ENCODE measurements around the gene SPAG16. TPM values are rescaled to one million over a fixed set of nuclear protein-coding genes. Genes with fewer than 3 reads are reported as not detected.
"Not testable (repeated sequence)": the region's sequence is repeated elsewhere in the genome, so short reads cannot be mapped to it uniquely, and the experiment has no call there.

Gene SPAG16
- total RNA-seq, 1 experiment from 2014 or later, result 28.2 TPM

GRCh38 chr2:213252206-213252605, 32.1 kb upstream of the SPAG16 start:
- peak in 1 of 2 experiments; percentile 54 for DNase-seq
- peaks cover 11% of the 10 kb centered on the region for H3K4me1 ChIP-seq
- no peaks in the 10 kb centered on the region for H3K27me3 ChIP-seq
- no peaks in the 10 kb centered on the region for H3K9me3 ChIP-seq (replicated peaks)
- H3K27ac ChIP-seq, result peak overlapping the region; percentile 64
- H3K4me3 ChIP-seq, result peak overlapping the region; percentile 46
- no peaks in the 10 kb centered on the region for H3K36me3 ChIP-seq

GRCh38 chr2:213253162-213253561, 31.1 kb upstream of the SPAG16 start:
- H3K9me3 ChIP-seq (replicated peaks), result no peaks in the 10 kb centered on the region
- peaks cover 11% of the 10 kb centered on the region for H3K4me1 ChIP-seq
- H3K27me3 ChIP-seq, result no peaks in the 10 kb centered on the region
- no peaks in the 10 kb centered on the region for H3K36me3 ChIP-seq
- no peak overlapping the region for H3K27ac ChIP-seq
- DNase-seq, result no peak
- H3K4me3 ChIP-seq, result no peak overlapping the region

GRCh38 chr2:213259266-213259665, 25.0 kb upstream of the SPAG16 start:
- Histone ChIP-seq H3K9me3 (replicated peaks) (no peaks in the 10 kb centered on the region), H3K36me3 (no peaks in the 10 kb centered on the region), H3K4me3 (no peak overlapping the region), H3K27ac (no peak overlapping the region), H3K4me1 (no peaks in the 10 kb centered on the region), H3K27me3 (no peaks in the 10 kb centered on the region)
- DNase-seq, result no peak

GRCh38 chr2:213261237-213261636, 23.0 kb upstream of the SPAG16 start:
- peaks cover 1% of the 10 kb centered on the region; the same call in 1 of the 2 replicates for H3K4me1 ChIP-seq
- H3K4me3 ChIP-seq, result no peak overlapping the region
- H3K9me3 ChIP-seq (replicated peaks), result no peaks in the 10 kb centered on the region
- DNase-seq, result no peak
- no peak overlapping the region for H3K27ac ChIP-seq
- no peaks in the 10 kb centered on the region for H3K27me3 ChIP-seq
- H3K36me3 ChIP-seq, result no peaks in the 10 kb centered on the region

GRCh38 chr2:213261715-213262114, 22.5 kb upstream of the SPAG16 start:
- H3K4me3 ChIP-seq, result no peak overlapping the region
- H3K36me3 ChIP-seq, result no peaks in the 10 kb centered on the region
- no peak overlapping the region for H3K27ac ChIP-seq
- H3K9me3 ChIP-seq (replicated peaks), result no peaks in the 10 kb centered on the region
- DNase-seq, result no peak
- H3K4me1 ChIP-seq, result peaks cover 6% of the 10 kb centered on the region
- no peaks in the 10 kb centered on the region for H3K27me3 ChIP-seq

GRCh38 chr2:213265679-213266078, 18.6 kb upstream of the SPAG16 start:
- Histone ChIP-seq H3K9me3 (replicated peaks) (no peaks in the 10 kb centered on the region), H3K27ac (peak overlapping the region; percentile 54), H3K27me3 (no peaks in the 10 kb centered on the region), H3K4me3 (peak overlapping the region; percentile 48), H3K4me1 (peaks cover 6% of the 10 kb centered on the region), H3K36me3 (no peaks in the 10 kb centered on the region)
- peak; percentile 23 to 41 for DNase-seq

- Histone ChIP-seq H3K36me3 (no peaks in the 10 kb centered on the region), H3K27me3 (no peaks in the 10 kb centered on the region), H3K4me1 (peaks cover 6% of the 10 kb centered on the region), H3K9me3 (replicated peaks) (no peaks in the 10 kb centered on the region), H3K27ac (peak overlapping the region; percentile 54), H3K4me3 (peak overlapping the region; percentile 48; the same call in 1 of the 2 replicates)
- DNase-seq, result peak; percentile 29 to 54
These were observed 17.8 kb upstream of the SPAG16 start for GRCh38 chr2:213266421-213266820.

GRCh38 chr2:213271947-213272346, 12.3 kb upstream of the SPAG16 start:
- Histone ChIP-seq H3K4me1 (no peaks in the 10 kb centered on the region), H3K9me3 (replicated peaks) (no peaks in the 10 kb centered on the region), H3K27me3 (no peaks in the 10 kb centered on the region), H3K4me3 (no peak overlapping the region), H3K36me3 (no peaks in the 10 kb centered on the region), H3K27ac (no peak overlapping the region)
- DNase-seq, result no peak

- Histone ChIP-seq H3K36me3 (no peaks in the 10 kb centered on the region), H3K27ac (no peak overlapping the region), H3K4me3 (no peak overlapping the region), H3K9me3 (replicated peaks) (peaks cover 5% of the 10 kb centered on the region), H3K27me3 (no peaks in the 10 kb centered on the region), H3K4me1 (no peaks in the 10 kb centered on the region)
- DNase-seq, result no peak
These were observed 10.1 kb upstream of the SPAG16 start for GRCh38 chr2:213274143-213274542.

GRCh38 chr2:213275265-213275664, 9.0 kb upstream of the SPAG16 start:
- Histone ChIP-seq H3K27me3 (no peaks in the 10 kb centered on the region), H3K27ac (no peak overlapping the region), H3K9me3 (replicated peaks) (peaks cover 5% of the 10 kb centered on the region), H3K36me3 (no peaks in the 10 kb centered on the region), H3K4me1 (no peaks in the 10 kb centered on the region), H3K4me3 (no peak overlapping the region)
- no peak for DNase-seq

- DNase-seq; H3K27ac ChIP-seq; H3K4me1 ChIP-seq; H3K9me3 ChIP-seq (replicated peaks); H3K36me3 ChIP-seq; H3K4me3 ChIP-seq; H3K27me3 ChIP-seq: not testable (repeated sequence)
These were observed 7.1 kb upstream of the SPAG16 start for GRCh38 chr2:213277134-213277533.

- Histone ChIP-seq H3K4me3 (no peak overlapping the region), H3K36me3 (no peaks in the 10 kb centered on the region), H3K27me3 (no peaks in the 10 kb centered on the region), H3K4me1 (no peaks in the 10 kb centered on the region; the same call in 1 of the 2 replicates), H3K27ac (no peak overlapping the region), H3K9me3 (replicated peaks) (peaks cover 5% of the 10 kb centered on the region)
- DNase-seq, result no peak
These were observed 5.1 kb upstream of the SPAG16 start for GRCh38 chr2:213279116-213279620.

- no peaks in the 10 kb centered on the region for H3K27me3 ChIP-seq
- H3K4me1 ChIP-seq, result no peaks in the 10 kb centered on the region; the same call in 1 of the 2 replicates
- H3K9me3 ChIP-seq (replicated peaks), result peaks cover 5% of the 10 kb centered on the region
- no peaks in the 10 kb centered on the region for H3K36me3 ChIP-seq
- no peak for DNase-seq
- H3K4me3 ChIP-seq, result no peak overlapping the region
- no peak overlapping the region for H3K27ac ChIP-seq
These were observed 4.3 kb upstream of the SPAG16 start for GRCh38 chr2:213279971-213280370.

- Histone ChIP-seq H3K27me3 (no peaks in the 10 kb centered on the region), H3K27ac (no peak overlapping the region), H3K9me3 (replicated peaks) (peaks cover 5% of the 10 kb centered on the region), H3K4me3 (no peak overlapping the region), H3K36me3 (no peaks in the 10 kb centered on the region), H3K4me1 (no peaks in the 10 kb centered on the region; the same call in 1 of the 2 replicates)
- no peak for DNase-seq
These were observed 3.1 kb upstream of the SPAG16 start for GRCh38 chr2:213281156-213281555.

GRCh38 chr2:213285404-213285803, 1.1 kb downstream of the SPAG16 start:
- no peaks in the 10 kb centered on the region; the same call in 1 of the 2 replicates for H3K4me1 ChIP-seq
- H3K27ac ChIP-seq, result no peak overlapping the region
- no peaks in the 10 kb centered on the region for H3K36me3 ChIP-seq
- H3K4me3 ChIP-seq, result peak overlapping the region; percentile 82
- DNase-seq, result no peak
- no peaks in the 10 kb centered on the region for H3K9me3 ChIP-seq (replicated peaks)
- no peaks in the 10 kb centered on the region for H3K27me3 ChIP-seq

GRCh38 chr2:213286161-213286560, 1.9 kb downstream of the SPAG16 start:
- Histone ChIP-seq H3K9me3 (replicated peaks) (no peaks in the 10 kb centered on the region), H3K36me3 (no peaks in the 10 kb centered on the region), H3K4me1 (no peaks in the 10 kb centered on the region; the same call in 1 of the 2 replicates), H3K27ac (no peak overlapping the region), H3K27me3 (no peaks in the 10 kb centered on the region), H3K4me3 (no peak overlapping the region)
- DNase-seq, result no peak

Data from SJCRH30 (cell line).